Raji (cell line): ENCODE measurements around the gene DUSP1.

Experiments
- POLR2A ChIP-seq: IDR thresholded peaks from 2 replicates; pipeline ENCODE4 v1.6.1; 2011; ENCODE audit warnings: low read depth, low read length, control low read depth; ENCODE audit not compliant: insufficient read depth

Gene DUSP1

GRCh38 chr5:172801179-172801671 is 30.2 kb upstream of the DUSP1 start:
- no peak for TF ChIP-seq POLR2A

- TF ChIP-seq POLR2A: no peak
Measured at GRCh38 chr5:172800088-172800551, 29.1 kb upstream of the DUSP1 start.

- no peak for TF ChIP-seq POLR2A
Measured at GRCh38 chr5:172799416-172799815, 28.4 kb upstream of the DUSP1 start.

GRCh38 chr5:172798422-172799215 is 27.6 kb upstream of the DUSP1 start:
- TF ChIP-seq POLR2A: no peak

- no peak for TF ChIP-seq POLR2A
Measured at GRCh38 chr5:172797771-172798191, 26.8 kb upstream of the DUSP1 start.

GRCh38 chr5:172796306-172796705 is 25.3 kb upstream of the DUSP1 start:
- TF ChIP-seq POLR2A: no peak

- no peak for TF ChIP-seq POLR2A
Measured at GRCh38 chr5:172795318-172795977, 24.5 kb upstream of the DUSP1 start.

- no peak for TF ChIP-seq POLR2A
Measured at GRCh38 chr5:172793577-172794488, 22.8 kb upstream of the DUSP1 start.

- TF ChIP-seq POLR2A: no peak
Measured at GRCh38 chr5:172792701-172793570, 21.9 kb upstream of the DUSP1 start.

GRCh38 chr5:172791726-172792445 is 20.9 kb upstream of the DUSP1 start:
- no peak for TF ChIP-seq POLR2A

GRCh38 chr5:172791286-172791685 is 20.3 kb upstream of the DUSP1 start:
- no peak for TF ChIP-seq POLR2A

- TF ChIP-seq POLR2A: no peak
Measured at GRCh38 chr5:172790496-172790889, 19.5 kb upstream of the DUSP1 start.

- TF ChIP-seq POLR2A: no peak
Measured at GRCh38 chr5:172789687-172790495, 18.9 kb upstream of the DUSP1 start.
